Thoracic aorta (tissue), 2 donors: ENCODE data around the gene FRMD5. TPM values are rescaled to one million over a fixed set of nuclear protein-coding genes. Genes with fewer than 3 reads are reported as not detected.

Source experiments
- ATAC-seq: fragments of 150-250 bp; one replicate; pipeline ENCODE4 v1.8.0; 2017; ENCODE audit warnings: low read depth; ENCODE audit not compliant: insufficient number of reproducible peaks, low FRiP score
- DNase-seq: peaks from one replicate; pipeline ENCODE4 v3.0.0-alpha.2; 2020; ENCODE audit warnings: low spot score
- H3K27ac ChIP-seq, 2 donors: fragments of 200-600 bp; sonication (generic); 1 replicate in 1 of 2; 2 replicates in 1 of 2; pipeline ENCODE4 v1.5.1; 2016; ENCODE audit warnings: mild to moderate bottlenecking in 2 of 2, moderate library complexity in 2 of 2
- H3K27me3 ChIP-seq: fragments of 200-600 bp; sonication (generic); replicated peaks from 2 replicates; pipeline ENCODE4 v1.6.0; 2016; ENCODE audit warnings: mild to moderate bottlenecking; ENCODE audit not compliant: insufficient read depth
- H3K36me3 ChIP-seq: fragments of 200-600 bp; sonication (generic); one replicate; pipeline ENCODE4 v1.5.1; 2016
- H3K4me1 ChIP-seq, 2 donors: fragments of 200-600 bp; sonication (generic); 1 replicate in 1 of 2; 2 replicates in 1 of 2; pipeline versions ENCODE4 v1.5.1 to v1.6.0; 2016; ENCODE audit warnings: low read depth in 2 of 2, mild to moderate bottlenecking in 1 of 2; ENCODE audit not compliant: control insufficient read depth in 1 of 2
- H3K4me3 ChIP-seq: fragments of 200-600 bp; sonication (generic); 2 replicates; pipeline ENCODE4 v1.5.1; 2016; ENCODE audit warnings: mild to moderate bottlenecking
- H3K9me3 ChIP-seq: fragments of 200-600 bp; sonication (generic); 2 replicates; pipeline ENCODE4 v1.5.1; 2016
- total RNA-seq, 2 donors: library from RNA; depleted of rRNA; stranded (reverse); fragments of >200 nt; gene quantifications; one replicate each; pipeline versions ENCODE4 v1.1.0 to v1.2.3, GENCODE V29; 2016
- TF ChIP-seq, protein P1 (sequence below): fragments of 200-600 bp; sonication (generic); IDR thresholded peaks from one replicate; pipeline ENCODE4 v1.5.1; 2019; ENCODE audit warnings: antibody characterized with exemption

FRMD5 gene
- total RNA-seq, 2 donors from 2014 or later: 0.27 TPM; not detected in 1

DNA sequence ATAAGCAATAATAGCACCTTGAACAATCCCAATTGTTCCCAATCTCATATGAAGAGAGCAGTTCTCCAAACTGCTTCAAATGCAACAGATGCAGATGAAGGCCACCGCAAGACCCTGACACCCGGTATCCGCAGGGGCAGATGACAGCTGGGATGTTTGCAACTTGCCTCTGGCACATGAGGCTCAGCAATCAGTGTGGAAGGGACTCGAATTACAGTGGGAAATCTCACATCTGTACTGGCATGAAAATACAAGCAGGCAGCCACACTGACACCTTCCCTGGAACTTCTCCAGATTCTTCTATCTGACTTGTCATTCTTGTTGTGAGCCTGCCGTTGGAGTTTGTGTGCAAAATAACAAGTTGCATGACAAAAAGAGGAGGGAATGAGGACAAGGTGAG, 299.5 kb downstream of the FRMD5 start:
- no peak overlapping the region for H3K4me3 ChIP-seq
- DNase-seq (no peak), ATAC-seq (no peak)
- TF ChIP-seq, protein P1, sequence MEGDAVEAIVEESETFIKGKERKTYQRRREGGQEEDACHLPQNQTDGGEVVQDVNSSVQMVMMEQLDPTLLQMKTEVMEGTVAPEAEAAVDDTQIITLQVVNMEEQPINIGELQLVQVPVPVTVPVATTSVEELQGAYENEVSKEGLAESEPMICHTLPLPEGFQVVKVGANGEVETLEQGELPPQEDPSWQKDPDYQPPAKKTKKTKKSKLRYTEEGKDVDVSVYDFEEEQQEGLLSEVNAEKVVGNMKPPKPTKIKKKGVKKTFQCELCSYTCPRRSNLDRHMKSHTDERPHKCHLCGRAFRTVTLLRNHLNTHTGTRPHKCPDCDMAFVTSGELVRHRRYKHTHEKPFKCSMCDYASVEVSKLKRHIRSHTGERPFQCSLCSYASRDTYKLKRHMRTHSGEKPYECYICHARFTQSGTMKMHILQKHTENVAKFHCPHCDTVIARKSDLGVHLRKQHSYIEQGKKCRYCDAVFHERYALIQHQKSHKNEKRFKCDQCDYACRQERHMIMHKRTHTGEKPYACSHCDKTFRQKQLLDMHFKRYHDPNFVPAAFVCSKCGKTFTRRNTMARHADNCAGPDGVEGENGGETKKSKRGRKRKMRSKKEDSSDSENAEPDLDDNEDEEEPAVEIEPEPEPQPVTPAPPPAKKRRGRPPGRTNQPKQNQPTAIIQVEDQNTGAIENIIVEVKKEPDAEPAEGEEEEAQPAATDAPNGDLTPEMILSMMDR: no peak
- no peaks in the 10 kb centered on the region for H3K36me3 ChIP-seq
- H3K27ac ChIP-seq: no peak overlapping the region
- H3K27me3 ChIP-seq: no peaks in the 10 kb centered on the region
- H3K4me1 ChIP-seq: no peaks in the 10 kb centered on the region
- no peaks in the 10 kb centered on the region for H3K9me3 ChIP-seq

DNA sequence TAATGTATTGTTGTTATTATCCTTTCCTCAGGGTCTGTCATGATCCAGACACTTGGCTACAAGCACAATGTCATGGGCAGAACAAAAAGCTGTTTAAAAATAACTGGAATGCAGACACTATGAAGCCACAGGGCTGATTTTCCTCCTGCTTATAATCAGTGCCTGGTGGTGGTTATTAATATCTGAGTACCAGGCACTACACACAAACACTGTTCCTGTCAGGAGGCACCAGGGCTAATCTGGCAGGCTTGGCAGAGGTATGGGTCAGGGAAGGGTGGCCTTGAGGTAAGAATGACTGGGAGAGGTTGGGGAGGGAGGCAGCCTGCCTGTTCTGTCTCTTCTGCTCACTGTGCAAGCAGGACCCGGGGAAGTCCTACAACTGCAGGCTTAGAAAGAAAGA, 301.1 kb downstream of the FRMD5 start:
- Histone ChIP-seq H3K27me3 (no peaks in the 10 kb centered on the region), H3K4me3 (no peak overlapping the region), H3K27ac (no peak overlapping the region), H3K9me3 (no peaks in the 10 kb centered on the region), H3K4me1 (no peaks in the 10 kb centered on the region), H3K36me3 (no peaks in the 10 kb centered on the region)
- TF ChIP-seq, protein P1: no peak
- DNase-seq: no peak
- ATAC-seq: no peak

DNA sequence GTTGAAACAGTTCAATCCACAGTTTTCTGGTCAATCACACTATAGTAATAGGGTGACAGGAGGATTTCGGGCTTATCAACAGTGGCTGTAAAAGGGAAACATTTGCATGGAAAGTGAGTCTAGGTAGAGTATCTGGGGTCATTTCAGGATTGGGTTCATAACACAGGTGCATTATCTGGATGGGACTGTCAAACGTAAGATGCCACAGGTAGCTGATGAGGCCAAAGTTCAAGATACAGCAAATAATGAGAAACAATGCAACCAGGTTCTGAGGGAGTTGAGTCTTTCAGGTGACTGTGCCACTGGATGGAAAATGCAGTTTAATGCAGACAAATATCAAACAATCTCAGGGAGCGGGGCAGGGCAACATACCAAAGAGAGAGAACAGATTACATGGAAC, 306.0 kb downstream of the FRMD5 start:
- no peaks in the 10 kb centered on the region for H3K27me3 ChIP-seq
- no peak overlapping the region for H3K4me3 ChIP-seq
- DNase-seq: no peak
- H3K36me3 ChIP-seq: no peaks in the 10 kb centered on the region
- H3K4me1 ChIP-seq: no peaks in the 10 kb centered on the region
- TF ChIP-seq, protein P1: no peak
- no peaks in the 10 kb centered on the region for H3K9me3 ChIP-seq
- no peak for ATAC-seq
- no peak overlapping the region for H3K27ac ChIP-seq

DNA sequence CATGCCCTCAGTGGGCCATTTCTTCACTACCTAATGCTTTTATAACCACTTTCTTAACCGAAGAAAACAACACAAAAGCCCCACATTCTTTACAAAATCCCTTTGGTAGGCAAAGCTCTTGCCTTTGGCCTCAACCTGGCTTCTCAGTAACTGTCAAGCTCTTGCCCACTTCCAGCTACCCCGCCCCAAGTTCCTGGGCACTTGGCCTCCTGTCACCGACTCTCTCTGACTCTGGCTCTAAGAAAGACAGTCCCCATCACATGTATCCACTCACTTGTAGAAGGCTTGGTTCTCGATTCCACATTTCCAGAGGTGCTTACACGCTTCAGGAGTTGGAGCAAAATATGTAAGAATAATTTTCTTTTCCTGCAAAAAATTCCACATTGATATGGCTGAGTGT, 307.2 kb downstream of the FRMD5 start:
- DNase-seq (no peak), ATAC-seq (no peak)
- Histone ChIP-seq H3K9me3 (no peaks in the 10 kb centered on the region), H3K27ac (no peak overlapping the region), H3K36me3 (no peaks in the 10 kb centered on the region), H3K4me3 (no peak overlapping the region), H3K4me1 (no peaks in the 10 kb centered on the region), H3K27me3 (no peaks in the 10 kb centered on the region)
- TF ChIP-seq, protein P1: no peak

DNA sequence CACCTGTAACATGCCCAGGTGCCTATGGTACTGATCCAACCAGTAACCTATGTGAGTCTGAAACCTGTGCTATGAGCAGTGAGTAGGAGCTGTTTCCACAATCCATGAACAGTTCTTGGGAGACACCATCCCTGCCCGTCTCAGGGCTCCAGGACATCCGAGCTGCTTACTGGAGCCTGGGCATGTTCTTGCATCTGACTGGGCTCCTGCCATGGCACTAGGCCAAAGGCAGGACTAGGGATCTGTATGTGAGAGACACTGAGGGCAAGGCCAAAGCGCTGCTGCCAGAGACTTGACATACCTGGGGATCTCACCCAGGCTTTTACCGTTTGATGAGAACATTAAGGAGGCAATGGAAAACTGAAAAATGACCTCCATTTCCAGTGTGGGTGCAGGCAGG, 308.5 kb downstream of the FRMD5 start:
- H3K4me1 ChIP-seq: no peaks in the 10 kb centered on the region
- no peaks in the 10 kb centered on the region for H3K36me3 ChIP-seq
- no peaks in the 10 kb centered on the region for H3K27me3 ChIP-seq
- DNase-seq (no peak), ATAC-seq (no peak)
- H3K9me3 ChIP-seq: no peaks in the 10 kb centered on the region
- H3K27ac ChIP-seq: no peak overlapping the region
- TF ChIP-seq, protein P1: no peak
- no peak overlapping the region for H3K4me3 ChIP-seq
